Stomach smooth muscle (tissue), 2 donors: ENCODE results near the gene RAC2.

ENCODE experiments used
- H3K27ac ChIP-seq: one replicate; pipeline ENCODE4 v1.7.0; 2013; ENCODE audit warnings: mild to moderate bottlenecking, low read length, inconsistent platforms
- H3K27me3 ChIP-seq, 2 donors: one replicate each; pipeline ENCODE4 v1.7.0; 2013; ENCODE audit warnings: low read length in 2 of 2; ENCODE audit not compliant: insufficient read depth in 2 of 2, control insufficient read depth in 1 of 2
- H3K36me3 ChIP-seq, 2 donors: one replicate each; pipeline ENCODE4 v1.7.0; 2013; ENCODE audit warnings: low read length in 2 of 2; ENCODE audit not compliant: control insufficient read depth in 2 of 2, insufficient read depth in 2 of 2
- H3K4me1 ChIP-seq: one replicate; pipeline ENCODE4 v1.7.0; 2013; ENCODE audit warnings: low read length; ENCODE audit not compliant: control insufficient read depth, insufficient read depth
- H3K4me3 ChIP-seq, 2 donors: one replicate each; pipeline ENCODE4 v1.7.0; 2013; ENCODE audit warnings: low read length in 2 of 2
- H3K9ac ChIP-seq, 2 donors: one replicate each; pipeline ENCODE4 v1.7.0; 2013; ENCODE audit warnings: low read length in 2 of 2, mild to moderate bottlenecking in 1 of 2
- H3K9me3 ChIP-seq, 2 donors: one replicate each; pipeline ENCODE4 v1.7.0; 2013; ENCODE audit warnings: low read length in 2 of 2; ENCODE audit not compliant: control insufficient read depth in 2 of 2
- donor health status: healthy.
- donor health status: Pancreatic carcinoma.

The RAC2 gene

DNA sequence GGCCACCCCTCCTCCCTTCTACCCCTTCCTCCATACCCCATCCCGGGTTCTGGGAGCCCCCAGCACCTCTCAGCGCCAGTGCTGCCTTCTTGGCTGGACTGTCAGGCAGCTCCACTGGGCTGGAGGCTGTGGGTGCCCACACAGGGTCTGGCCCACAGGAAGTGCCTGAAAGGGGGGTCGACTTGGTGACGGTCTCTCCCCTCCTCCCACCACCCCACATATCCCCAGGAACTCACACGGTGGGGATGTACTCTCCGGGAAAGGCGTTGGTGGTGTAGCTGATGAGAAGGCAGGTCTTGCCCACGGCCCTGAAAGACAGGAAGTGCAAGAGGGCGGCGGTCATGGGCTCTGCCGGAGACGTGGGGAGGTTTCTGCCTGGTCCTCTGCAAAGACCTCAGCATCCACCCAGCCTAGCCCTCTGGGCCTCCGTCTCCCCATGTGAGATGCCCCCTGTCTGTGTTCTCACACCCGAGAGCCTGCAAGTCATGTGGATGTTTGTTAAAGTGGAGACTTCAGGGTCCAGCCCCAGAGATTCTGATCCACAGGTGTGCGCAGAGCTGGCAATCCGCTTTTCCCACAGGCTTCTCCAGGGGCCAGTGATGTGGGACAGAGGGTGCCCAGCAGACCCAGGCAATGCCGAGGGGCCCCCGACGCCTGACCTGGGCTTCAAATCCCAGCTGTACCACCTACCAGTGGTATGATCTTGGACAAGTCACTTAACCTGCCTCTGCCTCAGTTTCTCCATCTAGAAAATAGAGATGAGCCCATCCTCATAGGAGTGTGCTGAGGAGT, 2.5 kb downstream of the RAC2 start:
- Histone ChIP-seq H3K27ac (no peak overlapping the region), H3K27me3 (peaks cover 19 to 23% of the 10 kb centered on the region in 2 donors), H3K9ac (no peak overlapping the region), H3K4me1 (peaks cover 2% of the 10 kb centered on the region), H3K4me3 (no peak overlapping the region), H3K9me3 (no peaks in the 10 kb centered on the region), H3K36me3 (no peaks in the 10 kb centered on the region)

GRCh38 chr22:37240941-37241320, 3.1 kb downstream of the RAC2 start:
- peaks cover 25 to 26% of the 10 kb centered on the region in 2 donors for H3K27me3 ChIP-seq
- no peaks in the 10 kb centered on the region for H3K9me3 ChIP-seq
- no peak overlapping the region for H3K27ac ChIP-seq
- no peak overlapping the region for H3K4me3 ChIP-seq
- no peaks in the 10 kb centered on the region for H3K36me3 ChIP-seq
- H3K9ac ChIP-seq: no peak overlapping the region
- H3K4me1 ChIP-seq: peaks cover 2% of the 10 kb centered on the region

DNA sequence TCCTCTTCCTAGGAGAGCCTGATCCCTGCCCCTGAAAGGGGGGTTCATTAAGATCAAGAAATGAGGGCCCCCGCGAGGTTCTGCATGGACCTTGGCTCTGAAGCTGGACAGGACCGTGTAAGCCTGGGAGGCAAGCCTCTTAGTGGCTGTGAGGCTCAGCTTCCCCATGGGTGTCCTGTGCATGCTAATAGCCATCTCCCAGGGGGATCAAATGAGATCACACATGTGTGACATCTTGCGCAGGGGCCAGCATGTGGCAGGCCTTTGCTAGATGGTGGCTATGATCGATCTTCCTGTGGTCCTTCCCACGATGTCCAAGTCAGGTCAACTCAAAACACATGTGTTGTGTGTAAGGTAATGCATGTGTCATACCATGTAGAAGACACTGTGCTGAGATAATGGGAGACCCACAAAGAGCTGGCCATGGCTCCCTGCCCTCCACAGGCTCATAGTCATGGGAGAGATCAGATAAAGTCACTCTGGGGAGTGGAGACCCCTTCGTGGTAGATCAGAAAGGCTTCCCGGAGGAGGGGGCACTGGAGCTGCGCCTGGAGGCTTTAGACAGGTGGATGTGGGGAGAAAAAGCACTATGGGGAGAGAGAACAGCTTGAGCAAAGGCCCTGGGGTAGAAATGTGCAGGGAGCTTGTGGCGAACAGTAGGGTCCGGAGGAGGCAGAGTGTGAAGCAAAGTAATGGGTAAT, 3.7 kb downstream of the RAC2 start:
- Histone ChIP-seq H3K4me1 (peaks cover 2% of the 10 kb centered on the region), H3K4me3 (no peak overlapping the region), H3K36me3 (no peaks in the 10 kb centered on the region), H3K9ac (no peak overlapping the region), H3K27me3 (peaks cover 30% of the 10 kb centered on the region in 2 donors), H3K27ac (no peak overlapping the region), H3K9me3 (no peaks in the 10 kb centered on the region)

DNA sequence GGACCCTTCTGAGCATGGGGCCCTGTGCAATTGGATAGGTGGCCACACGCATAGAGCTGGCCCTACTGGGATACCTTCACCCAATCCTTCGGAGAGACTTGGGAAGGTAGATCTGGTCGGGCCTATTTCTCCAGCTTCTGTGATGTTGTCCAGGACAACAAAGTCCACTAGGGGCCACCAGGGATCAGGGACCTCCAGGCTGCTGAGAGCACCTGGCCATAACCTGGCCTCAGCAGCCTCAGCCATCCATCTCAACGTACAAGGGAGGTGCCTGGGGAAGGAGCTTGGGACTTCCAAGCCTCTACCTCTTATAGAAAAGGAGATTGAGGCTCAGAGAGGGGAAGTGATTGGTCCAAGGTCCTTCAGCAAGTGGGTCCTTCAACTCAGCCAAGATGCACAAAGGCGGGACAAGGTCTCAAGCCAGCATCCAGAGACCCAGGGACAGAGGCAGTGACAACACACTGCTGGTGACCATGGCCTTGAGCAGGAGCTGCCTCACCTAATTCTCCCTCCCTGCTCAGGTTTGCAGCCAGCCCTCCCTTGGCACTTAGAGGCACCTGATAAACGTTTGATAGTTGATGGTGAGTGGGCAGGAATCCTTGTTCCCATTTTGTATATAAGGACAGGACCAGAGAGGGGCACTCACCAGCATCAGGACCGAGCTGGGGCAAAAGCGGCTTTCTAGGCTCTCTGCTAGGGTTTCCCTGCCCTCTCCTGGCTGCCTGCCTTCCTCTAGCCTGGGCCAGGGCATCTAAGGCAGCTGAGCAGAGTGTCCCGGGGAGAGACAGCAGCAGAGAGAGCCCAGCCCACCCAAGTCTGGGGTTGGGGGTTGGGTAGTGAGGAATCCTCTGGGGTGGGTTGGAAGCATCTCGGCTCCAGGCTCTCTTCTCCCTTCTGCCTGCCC, 4.5 kb downstream of the RAC2 start:
- peaks cover 2% of the 10 kb centered on the region for H3K4me1 ChIP-seq

DNA sequence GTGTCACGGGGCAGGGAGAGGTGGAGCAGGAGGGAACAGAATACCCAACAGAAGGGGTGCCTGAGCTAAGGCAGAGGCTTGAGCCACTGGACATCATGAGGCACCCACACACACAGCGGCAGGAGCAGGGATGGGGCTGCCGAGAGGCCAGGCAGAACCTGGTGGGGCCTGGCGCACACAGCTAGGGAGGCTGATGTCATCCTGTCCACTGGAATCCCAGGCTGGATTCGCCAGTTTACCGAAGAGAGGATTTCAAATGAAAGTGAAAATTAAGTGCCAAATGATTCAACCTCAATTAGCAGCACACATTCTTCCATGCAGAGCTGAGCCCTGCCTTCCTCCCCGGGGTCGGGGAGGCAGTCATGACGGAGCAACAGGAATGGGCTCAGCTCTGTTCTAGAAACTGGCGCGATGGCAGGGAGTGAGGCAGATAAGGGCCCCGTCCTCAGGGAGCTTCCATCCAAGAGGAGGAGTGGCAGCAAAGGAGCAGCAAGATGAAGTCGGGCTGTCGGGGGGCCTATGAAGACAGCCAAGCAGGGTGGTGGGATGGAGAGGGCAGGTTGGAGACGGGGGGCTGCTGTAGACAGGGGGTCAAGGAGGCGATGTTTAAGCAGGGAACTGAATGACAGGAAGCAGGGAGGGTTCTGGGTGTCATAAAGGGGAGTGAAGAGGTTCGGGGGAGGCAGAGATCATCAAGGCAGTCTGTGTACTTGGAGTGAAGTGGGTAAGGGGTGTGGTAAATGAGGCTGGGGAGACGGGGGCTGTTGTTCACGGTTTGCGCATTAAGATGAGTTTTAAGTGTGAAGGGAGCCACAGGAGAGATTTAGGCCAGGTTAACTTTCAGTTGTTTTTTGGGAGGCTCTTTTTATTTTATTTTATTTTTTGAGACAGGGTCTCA, 6.4 kb downstream of the RAC2 start:
- Histone ChIP-seq H3K36me3 (no peaks in the 10 kb centered on the region), H3K9me3 (no peaks in the 10 kb centered on the region), H3K4me1 (peaks cover 2% of the 10 kb centered on the region), H3K9ac (no peak overlapping the region), H3K27me3 (peaks cover 32 to 36% of the 10 kb centered on the region in 2 donors), H3K27ac (no peak overlapping the region), H3K4me3 (no peak overlapping the region)

More for the DNA sequence above, 4.5 kb downstream of the RAC2 start:
- Histone ChIP-seq H3K27me3 (peaks cover 33 to 34% of the 10 kb centered on the region in 2 donors), H3K27ac (no peak overlapping the region), H3K36me3 (no peaks in the 10 kb centered on the region), H3K9me3 (no peaks in the 10 kb centered on the region), H3K9ac (no peak overlapping the region), H3K4me3 (no peak overlapping the region)

DNA sequence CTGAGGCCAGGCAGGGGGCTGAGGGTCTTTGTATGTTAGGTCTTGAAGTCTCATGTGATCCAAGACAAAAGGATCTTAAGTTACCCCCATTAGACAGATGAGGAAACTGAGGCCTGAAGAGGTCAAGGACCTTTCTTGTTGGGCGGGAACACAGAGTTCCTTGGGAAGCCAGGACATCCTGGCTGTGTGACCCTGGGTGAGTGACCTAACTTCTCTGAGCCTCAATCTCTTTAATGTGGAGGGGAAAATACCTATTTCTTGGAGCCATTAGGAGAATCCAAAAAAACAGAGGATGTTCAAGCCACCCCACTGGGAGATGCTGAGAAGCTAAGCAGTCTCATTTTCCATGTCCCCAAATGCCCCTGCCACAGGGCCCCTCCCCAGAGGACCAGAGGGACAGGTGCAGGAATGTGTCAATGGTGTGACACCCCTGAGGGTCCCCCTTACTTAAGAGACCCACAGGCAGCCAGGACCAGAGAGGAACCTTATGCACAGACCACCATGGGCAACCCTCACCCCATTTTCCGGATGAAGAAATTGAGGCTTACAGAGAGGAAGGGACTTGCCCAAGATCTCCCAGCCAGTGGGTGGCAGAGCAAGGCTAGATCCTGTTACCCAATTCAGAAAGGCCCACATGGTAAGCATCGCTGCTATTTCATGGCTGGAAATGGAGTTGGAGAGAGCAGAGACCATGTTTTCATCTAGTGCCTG, 8.0 kb downstream of the RAC2 start:
- no peak overlapping the region for H3K27ac ChIP-seq
- H3K27me3 ChIP-seq: peaks cover 28 to 33% of the 10 kb centered on the region in 2 donors
- H3K4me3 ChIP-seq: no peak overlapping the region
- no peak overlapping the region for H3K9ac ChIP-seq
- H3K4me1 ChIP-seq: no peaks in the 10 kb centered on the region
- H3K36me3 ChIP-seq: no peaks in the 10 kb centered on the region
- no peaks in the 10 kb centered on the region for H3K9me3 ChIP-seq

- H3K27ac ChIP-seq: no peak overlapping the region
Observed at GRCh38 chr22:37234736-37235711, 9.0 kb downstream of the RAC2 start.

DNA sequence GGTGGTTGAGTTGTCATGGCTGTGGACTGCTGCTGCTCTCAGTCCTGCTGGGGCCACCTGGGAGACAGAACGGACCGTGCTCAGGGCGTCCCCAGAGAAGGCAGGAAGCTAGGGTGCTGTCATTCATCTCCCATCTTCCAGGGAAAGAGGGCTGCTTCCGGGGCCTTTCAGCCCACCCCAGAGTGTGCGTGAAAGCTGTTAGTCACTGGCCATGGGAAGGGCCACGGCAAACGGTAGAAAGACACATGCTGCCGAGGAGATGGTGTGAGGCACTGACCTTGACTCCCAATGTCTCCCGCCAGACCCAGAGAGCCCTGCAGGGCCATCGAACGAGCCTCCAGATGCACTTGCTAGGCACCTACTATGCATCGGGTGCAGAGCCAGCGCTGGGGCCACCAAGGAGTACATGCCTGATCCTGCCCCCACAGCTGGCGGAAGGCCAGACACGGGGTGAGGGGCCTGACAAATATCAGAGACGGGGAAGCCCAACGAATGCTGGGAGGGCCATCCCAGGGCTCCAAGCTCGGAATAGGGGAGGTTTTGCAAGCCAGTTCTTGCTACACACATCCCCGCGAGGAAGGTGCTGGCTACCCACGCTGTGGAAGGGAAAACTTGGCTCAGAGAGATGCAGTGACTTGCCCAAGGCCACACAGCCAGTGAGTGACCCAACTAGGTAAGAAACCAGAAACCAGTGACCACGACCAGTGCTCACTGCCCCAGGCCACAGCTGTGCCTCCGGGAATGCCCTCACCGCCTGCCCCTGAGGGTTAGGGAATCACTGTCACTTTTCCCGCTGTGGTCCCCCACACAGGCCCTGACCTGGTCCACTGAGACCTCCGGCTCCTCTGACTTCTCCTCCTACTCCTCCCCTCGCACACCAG, 10.1 kb downstream of the RAC2 start:
- peaks cover 20 to 29% of the 10 kb centered on the region in 2 donors for H3K27me3 ChIP-seq
- H3K4me3 ChIP-seq: no peak overlapping the region
- no peak overlapping the region for H3K27ac ChIP-seq
- no peaks in the 10 kb centered on the region for H3K9me3 ChIP-seq
- H3K36me3 ChIP-seq: no peaks in the 10 kb centered on the region
- no peaks in the 10 kb centered on the region for H3K4me1 ChIP-seq
- H3K9ac ChIP-seq: no peak overlapping the region

More at GRCh38 chr22:37234736-37235711, 9.0 kb downstream of the RAC2 start:
- Histone ChIP-seq H3K4me3 (no peak overlapping the region), H3K4me1 (no peaks in the 10 kb centered on the region), H3K27me3 (peaks cover 20 to 29% of the 10 kb centered on the region in 2 donors), H3K9me3 (no peaks in the 10 kb centered on the region), H3K36me3 (no peaks in the 10 kb centered on the region), H3K9ac (no peak overlapping the region)
